Esophagus muscularis mucosa (tissue), 4 donors: ENCODE data around the gene ANTXR1.

Experiments
- EP300 ChIP-seq: sonication (generic); formaldehyde crosslinking; IDR thresholded peaks from one replicate; pipeline ENCODE4 v1.6.1; 2017; ENCODE audit warnings: antibody characterized with exemption
- POLR2A ChIP-seq: fragments of 450-650 bp; IDR thresholded peaks from one replicate; pipeline ENCODE4 v1.6.1; 2017; ENCODE audit warnings: antibody characterized with exemption, moderate library complexity, mild to moderate bottlenecking, low read depth
- POLR2AphosphoS5 ChIP-seq, 2 donors: sonication (generic); formaldehyde crosslinking; IDR thresholded peaks; one replicate each; pipeline ENCODE4 v1.6.1; 2017; ENCODE audit warnings: antibody characterized with exemption in 2 of 2
- TF ChIP-seq, protein P1 (sequence below), 3 experiments: fragments of 200-600 bp in 2 of 3; fragments of 450-650 bp in 1 of 3; sonication (generic) in 2 of 3; IDR thresholded peaks; one replicate each; pipeline ENCODE4 v1.5.1; 2017 to 2019; ENCODE audit warnings: antibody characterized with exemption in 3 of 3, mild to moderate bottlenecking in 2 of 3, moderate library complexity in 1 of 3

- TF ChIP-seq, protein P1, sequence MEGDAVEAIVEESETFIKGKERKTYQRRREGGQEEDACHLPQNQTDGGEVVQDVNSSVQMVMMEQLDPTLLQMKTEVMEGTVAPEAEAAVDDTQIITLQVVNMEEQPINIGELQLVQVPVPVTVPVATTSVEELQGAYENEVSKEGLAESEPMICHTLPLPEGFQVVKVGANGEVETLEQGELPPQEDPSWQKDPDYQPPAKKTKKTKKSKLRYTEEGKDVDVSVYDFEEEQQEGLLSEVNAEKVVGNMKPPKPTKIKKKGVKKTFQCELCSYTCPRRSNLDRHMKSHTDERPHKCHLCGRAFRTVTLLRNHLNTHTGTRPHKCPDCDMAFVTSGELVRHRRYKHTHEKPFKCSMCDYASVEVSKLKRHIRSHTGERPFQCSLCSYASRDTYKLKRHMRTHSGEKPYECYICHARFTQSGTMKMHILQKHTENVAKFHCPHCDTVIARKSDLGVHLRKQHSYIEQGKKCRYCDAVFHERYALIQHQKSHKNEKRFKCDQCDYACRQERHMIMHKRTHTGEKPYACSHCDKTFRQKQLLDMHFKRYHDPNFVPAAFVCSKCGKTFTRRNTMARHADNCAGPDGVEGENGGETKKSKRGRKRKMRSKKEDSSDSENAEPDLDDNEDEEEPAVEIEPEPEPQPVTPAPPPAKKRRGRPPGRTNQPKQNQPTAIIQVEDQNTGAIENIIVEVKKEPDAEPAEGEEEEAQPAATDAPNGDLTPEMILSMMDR (IDR thresholded peaks at IDR 0.05) = no peak
- TF ChIP-seq POLR2AphosphoS5 (IDR thresholded peaks at IDR 0.05) (no peak), POLR2A (no peak), EP300 (no peak)
These were observed 238.0 kb downstream of the ANTXR1 start for GRCh38 chr2:69250981-69251380.
